HG03095 (cell line): ENCODE measurements around the gene BRF1.
"Not testable (repeated sequence)": the region's sequence is repeated elsewhere in the genome, so short reads cannot be mapped to it uniquely, and the experiment has no call there.

ENCODE experiments used
- ATAC-seq: cut with Tn5 transposase; IDR thresholded peaks from one replicate; pipeline ENCODE4 v1.9.1; 2021; ENCODE audit warnings: moderate library complexity; ENCODE audit not compliant: unreplicated experiment

The BRF1 gene

DNA sequence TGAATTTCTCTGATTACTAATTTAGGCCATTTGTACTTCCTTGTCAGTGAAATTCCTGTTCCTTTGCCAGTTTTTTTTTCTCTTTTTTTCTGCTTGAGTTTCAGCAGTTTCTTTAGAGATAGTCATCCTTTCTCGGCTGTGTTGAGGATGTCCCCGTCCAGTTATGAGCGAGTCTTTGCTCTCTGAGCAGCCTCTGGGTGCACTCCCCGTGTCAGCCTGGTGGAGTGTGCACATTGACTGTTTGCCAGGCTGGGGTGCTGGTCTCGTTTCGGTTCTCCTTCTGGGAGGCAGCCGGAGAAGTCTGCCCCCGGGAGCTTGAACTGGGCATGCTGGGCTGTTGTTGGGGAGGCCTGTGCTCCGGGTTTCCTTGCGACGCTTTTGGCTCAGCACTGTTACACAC lies 16.7 kb upstream of the BRF1 start:
- no peak for ATAC-seq

DNA sequence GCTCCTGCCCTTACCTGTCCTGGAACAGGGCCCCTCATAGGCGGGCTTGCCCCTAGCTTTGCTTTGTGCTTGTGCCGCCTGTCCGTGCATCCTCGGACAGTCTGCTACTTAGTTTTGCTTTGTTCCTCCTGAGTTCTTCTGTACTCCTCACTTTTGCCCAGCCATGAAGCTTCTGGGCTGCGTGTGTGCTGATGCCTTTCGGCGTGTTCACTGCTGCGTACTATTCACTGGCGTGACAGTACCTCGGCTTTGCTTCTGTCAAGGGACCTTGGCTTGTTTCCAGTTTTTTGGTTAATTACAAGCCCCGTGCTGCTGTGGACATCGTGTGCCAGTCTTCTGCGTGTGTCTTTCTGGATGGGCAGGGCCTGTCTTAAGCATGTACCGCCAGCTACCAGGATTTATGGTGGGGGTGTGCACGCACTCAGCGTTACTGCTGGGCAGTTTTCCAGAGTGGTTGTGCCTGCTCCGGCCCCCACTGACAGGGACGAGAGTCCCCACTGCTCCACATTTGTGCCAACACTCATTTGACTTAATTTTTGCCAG lies 16.2 kb upstream of the BRF1 start:
- no peak for ATAC-seq

DNA sequence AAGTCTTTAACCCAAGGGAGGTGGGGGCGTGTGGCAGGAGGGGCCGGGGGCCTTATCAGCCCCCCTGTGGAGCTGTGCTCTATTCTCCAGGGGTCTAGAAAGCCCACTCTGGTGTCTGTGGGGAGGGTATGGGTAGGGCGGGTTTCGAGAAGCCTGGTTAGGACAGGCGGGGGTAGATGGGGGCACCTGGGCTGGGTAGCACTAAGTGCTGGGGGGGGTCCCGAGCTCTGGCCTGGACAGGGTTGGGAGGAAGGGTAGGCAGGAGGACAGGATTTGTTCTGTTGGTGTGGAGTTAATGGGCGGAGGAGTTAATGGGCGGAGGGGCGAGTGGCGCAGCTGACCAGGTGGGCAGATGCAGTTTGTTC lies 15.8 kb upstream of the BRF1 start:
- no peak for ATAC-seq

DNA sequence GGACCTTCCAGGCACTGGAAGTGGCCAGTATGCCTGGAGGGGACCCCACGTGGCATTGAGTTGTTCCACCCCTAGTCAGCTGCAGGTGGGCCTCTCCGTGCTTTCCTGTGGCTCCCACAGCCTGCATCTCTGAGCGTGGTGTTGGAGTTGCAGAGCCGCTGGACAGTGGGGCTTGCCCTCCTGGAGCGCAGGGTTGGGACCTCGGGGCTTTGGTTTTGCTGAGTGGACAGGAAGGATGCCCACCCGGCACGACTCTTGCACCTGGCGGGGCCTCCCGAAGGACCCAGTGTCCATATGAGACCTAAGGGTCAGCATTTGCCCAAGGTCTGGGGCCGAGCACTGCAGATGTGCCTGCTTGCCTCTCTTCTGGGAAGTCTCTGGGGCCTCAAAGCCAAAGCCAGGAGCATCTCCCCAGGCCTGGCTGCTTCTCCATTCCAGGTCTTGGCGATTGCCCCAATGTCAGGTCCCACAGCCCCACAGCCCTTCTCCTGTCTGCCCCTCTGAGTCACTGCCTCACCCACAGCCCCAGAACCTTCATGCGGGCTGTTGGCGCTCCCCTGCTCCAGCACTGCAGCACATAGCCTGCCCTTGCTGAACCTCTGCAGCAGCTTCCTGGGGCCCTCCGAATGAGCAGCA lies 15.3 kb upstream of the BRF1 start:
- no peak for ATAC-seq

DNA sequence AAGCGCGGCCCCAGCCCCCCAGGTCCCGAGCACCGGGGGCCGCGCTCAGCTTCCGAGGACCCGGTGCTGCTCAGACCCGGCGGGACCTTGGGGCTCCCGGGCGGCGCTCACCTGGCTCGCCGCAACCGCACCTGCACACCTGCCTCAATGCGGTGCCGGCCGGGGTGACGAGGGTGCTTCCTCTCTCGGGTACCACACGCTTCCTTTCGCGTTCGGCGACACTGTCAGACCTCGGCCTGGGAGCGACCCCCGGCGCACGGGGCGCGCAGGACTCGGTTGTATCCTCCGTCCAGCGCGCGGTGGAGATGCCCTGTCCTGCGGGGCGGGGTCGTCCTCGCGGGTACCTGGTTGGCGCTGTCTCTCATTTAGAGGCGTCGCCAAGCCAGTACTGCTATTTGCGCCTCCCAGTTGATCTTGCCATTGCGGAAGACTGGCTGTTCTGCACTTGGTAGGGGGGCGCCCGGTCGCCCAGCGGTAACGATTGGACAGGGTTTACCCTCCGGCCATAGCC lies 14.5 kb upstream of the BRF1 start:
- peak; percentile 1 for ATAC-seq

DNA sequence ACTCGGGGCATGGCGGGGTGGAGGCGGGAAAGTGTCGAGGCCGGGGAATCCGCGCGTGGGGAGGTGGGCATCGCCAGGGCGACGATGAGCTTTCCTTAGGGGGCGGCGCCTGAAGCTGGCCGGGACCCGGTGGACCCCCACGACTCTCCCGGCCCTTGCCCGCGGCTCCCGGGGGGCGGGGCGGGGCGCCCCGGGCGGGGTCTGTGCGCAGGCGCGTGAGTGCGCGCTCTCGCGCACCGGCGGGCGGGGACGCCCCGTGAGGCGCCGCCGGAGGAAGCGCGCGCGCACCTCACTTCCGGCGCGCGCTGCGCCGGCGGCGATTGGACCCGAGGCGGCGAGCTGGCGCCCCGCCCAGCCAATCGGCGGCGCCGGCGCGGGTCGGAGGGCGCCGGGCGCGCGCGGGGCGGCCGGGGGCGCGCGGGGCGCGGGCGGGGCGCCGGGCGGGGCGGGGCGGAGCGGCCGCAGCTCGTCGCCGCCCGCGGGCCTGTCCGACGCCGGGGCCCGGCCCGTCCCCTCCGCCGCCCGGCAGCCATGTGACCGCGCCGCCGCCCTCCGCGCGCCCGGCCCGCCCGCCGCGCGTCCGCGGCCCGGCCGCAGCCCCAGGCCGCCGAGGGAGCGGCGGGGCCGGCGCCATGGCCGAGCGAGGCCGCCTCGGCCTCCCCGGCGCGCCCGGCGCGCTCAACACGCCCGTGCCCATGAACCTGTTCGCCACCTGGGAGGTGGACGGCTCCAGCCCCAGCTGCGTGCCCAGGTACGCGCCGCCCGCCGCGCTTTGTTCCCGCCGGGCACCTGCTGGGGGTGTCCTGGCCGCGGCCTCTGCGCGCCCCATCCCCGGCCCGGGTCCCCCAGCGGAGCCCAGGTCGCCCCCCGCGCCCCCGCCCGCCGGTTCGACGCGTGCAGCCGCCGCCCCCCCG lies 13.7 kb upstream of the BRF1 start, which contains the start of gene PACS2:
Gene PACS2, plus strand, starts transcription at position 462 of the 914 bp plus-strand sequence. Its CDS starts 171 bp downstream, at position 633.
- ATAC-seq, result peak; percentile 52

DNA sequence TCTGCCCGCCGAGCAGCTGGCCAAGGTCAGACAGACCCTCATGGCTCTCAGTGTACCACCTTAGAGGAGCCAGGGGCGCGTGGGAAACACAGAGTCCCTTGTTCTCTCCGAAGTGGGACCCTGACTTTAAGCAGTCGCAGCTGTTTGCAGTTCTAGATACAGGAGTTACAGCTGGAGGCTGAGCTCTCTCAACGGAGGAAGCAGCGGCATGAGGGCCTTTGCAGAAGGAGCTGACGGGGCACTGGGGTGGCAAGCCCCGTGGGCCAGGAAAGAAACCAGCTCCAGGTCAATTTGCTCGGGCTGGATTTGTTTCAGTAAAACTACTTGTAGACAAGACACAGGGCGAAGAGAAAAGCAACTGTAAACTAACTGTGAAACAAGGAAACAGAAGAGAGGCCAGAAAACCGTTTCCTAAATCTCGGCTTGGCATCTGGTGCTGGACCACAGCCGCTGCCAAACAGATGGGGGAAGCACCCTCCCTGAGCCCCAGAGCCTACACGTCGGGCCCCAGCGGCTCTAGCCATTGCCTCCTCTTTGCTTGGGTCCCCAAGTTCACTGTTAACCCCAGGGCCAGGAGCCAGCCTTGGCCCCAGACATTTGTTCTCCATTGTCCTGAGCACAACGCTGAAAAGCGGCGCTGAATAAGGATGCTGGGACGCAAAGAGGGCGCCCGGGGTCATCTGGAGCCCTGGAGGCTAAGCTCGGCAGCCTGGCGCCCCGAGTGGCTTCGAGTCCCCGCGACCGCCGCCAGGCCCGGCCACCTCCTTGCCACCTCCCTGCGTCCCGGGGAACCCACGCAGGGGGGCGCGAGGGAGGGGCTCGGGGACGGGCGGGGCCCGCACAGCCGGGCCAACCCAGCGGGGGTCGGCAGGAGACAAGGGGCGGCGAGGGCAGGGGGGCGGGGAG lies 12.8 kb upstream of the BRF1 start:
- no peak for ATAC-seq

DNA sequence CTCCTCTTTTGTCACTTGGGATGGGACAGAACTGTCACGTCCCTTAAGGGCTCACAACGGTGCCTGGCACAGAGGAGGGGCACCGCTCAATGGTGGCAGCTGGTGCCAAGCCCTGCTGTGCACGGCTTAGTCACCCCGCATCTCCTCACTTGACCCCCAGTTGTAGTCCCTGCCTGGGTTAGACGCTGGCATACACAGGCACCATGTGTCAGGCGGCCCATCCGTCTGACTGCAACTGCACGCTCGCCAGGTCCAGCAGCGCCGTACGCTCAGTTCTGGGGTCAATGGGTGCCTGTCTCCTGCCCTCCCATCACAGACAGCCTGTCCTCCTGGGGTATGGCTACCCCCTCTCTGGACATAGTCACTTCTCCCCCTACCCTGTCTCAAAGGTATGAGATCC lies 12.2 kb upstream of the BRF1 start:
- no peak for ATAC-seq

DNA sequence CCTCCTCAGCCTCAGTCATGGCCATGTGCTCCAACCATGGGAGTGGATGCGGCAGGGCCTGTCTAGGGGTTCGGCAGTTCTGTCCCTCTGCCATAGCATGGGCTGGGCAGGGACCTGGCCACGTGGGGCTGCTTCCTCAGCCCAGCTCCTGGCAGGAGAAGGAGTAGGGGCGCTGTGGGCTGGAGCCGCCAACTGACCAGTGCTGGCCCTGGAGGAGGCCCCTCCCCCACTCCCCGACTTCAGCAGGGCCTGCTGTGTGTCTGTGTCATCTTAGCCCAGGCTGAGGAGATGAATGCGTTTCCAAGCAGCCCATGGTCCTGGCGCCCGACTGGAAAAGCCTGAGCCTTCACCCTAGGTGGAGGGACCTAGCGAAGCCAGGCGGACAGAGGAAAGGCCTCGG lies 11.0 kb upstream of the BRF1 start:
- no peak for ATAC-seq

DNA sequence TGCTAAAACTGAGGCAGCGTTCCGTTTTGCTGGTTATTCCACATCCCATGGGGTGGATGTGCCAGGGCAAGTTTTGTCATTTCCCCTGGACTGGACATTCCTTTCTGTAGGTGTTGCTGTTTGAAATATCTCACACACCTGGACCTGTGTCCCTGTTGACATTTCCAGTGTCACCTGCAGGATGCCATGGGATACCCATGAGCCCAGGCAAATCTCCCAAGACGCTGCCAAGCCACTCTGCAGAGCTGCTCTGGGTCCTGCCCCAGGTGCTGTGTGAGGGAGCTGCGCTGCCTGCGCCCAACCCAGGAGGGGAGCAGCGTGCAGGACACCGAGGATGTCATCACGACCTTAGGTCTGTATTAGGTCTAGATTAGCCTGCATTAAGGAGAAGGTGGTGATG lies 8.6 kb upstream of the BRF1 start:
- ATAC-seq, result no peak

DNA sequence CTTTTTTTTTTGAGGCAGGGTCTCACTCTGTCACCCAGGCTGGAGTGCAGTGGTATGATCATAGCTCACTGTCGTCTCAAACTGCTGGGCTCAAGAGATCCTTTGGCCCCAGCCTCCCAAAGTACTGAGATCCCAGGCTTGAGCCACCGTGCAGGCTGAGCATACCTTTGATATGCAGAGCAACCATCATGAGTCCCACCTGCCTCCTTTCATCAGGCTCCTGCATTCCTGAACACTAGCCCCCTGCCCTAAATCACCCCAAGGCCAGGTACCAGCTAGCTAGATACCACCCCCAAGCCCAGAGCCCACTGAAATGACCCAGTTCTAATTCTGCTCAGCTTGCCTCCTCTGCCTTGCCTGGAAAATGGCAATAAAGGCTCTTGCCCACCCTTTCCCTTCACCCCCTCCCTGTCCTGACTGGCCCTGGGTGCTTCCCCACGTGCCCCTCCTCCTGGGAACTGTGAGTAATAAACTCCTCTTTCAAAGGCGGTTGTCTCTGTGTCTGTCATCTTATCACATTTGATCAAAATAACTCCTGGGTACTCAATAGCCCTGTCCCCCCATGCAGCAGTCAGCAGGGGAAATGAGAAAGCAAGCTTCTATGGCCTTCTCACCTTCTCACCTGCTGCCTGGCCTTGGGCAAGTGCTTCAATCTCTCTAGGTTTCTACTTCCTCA lies 6.4 kb upstream of the BRF1 start:
- ATAC-seq, result no peak

DNA sequence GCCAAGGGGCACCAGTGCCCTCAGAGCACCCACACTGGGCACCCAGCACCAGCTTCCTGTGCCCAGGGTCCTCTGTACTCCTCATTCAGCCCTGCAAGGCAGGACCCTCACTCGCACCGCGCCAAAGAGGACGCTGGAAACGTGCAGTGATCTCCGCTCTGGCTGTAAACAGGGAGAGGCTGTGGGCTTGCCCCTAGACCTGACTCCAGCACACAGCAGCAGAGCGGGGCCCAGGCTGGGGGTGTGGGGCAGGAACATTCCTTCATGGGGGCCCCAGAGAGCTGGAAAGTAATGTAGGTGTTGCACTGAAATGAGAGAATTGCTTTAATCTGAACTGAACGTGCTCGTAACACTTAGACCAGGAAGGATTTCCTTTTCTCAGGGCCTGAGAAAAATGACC lies 5.0 kb upstream of the BRF1 start:
- ATAC-seq, result no peak

DNA sequence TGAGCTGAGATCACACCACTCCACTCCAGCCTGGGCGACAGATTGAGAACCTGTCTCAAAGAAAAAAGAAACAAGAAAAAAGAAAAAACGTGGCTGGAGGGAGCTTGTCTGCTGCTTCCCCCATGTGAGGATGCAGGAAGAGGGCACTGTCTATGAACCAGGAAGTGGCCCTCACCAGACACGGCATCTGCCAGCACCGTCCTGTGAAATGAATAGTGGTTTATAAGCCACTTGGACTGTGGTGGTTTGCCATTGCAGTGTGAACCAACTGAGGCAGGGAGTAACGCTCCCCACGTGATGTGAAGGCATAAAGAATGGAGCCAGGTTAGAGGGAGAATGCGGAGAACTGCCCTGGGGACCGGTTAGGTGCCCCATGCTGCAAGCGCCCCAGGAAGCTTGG lies 4.5 kb upstream of the BRF1 start:
- no peak for ATAC-seq

DNA sequence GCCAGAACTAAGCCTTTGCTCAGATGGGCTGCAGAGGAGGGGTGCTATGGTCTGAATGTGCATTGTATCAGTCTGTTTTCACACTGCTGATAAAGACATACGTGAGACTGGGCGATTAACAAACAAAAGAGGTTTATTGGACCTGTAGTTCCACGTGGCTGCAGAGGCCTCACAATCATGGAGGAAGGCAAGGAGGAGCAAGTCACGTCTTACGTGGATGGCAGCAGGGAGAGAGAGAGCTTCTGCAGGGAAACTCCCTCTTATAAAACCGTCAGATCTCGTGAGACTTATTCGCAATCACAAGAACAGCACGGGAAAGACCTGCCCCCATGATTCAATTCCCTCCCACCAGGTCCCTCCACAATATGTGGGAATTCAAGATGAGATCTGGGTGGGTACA lies 3.8 kb upstream of the BRF1 start:
- ATAC-seq, result no peak

DNA sequence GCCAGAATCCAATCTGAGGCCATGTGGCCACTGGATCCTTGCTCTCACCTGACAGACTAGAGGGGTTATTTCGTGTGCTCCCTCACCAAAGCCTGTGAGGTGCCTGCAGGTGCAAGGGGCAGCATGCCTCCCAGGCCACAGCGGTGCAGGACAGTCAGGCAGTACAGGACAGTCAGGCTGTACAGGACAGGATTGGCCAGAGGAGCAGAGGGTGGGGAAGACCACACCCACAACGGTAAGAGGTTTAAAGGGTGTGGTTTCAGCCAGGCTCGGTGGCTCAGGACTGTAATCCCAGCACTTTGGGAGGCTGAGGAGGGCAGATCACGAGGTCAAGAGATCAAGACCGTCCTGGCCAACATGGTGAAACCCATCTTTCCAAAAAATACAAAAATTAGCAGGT lies 3.1 kb upstream of the BRF1 start:
- ATAC-seq, result no peak

DNA sequence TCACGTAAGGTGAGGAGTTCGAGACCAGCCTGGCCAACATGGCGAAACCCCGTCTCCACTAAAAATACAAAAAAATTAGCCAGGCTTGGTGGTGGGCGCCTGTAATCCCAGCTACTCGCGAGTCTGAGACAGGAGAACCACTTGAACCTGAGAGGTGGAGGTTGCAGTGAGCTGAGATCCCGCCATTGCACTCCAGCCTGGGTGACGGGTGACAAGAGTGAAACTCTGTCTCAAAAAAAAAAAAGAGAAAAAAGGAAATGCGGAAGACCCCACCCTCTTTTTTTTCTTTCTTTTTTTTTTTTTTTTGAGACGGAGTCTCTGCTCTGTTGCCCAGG lies 1.1 kb upstream of the BRF1 start:
- ATAC-seq, result not testable (repeated sequence)

DNA sequence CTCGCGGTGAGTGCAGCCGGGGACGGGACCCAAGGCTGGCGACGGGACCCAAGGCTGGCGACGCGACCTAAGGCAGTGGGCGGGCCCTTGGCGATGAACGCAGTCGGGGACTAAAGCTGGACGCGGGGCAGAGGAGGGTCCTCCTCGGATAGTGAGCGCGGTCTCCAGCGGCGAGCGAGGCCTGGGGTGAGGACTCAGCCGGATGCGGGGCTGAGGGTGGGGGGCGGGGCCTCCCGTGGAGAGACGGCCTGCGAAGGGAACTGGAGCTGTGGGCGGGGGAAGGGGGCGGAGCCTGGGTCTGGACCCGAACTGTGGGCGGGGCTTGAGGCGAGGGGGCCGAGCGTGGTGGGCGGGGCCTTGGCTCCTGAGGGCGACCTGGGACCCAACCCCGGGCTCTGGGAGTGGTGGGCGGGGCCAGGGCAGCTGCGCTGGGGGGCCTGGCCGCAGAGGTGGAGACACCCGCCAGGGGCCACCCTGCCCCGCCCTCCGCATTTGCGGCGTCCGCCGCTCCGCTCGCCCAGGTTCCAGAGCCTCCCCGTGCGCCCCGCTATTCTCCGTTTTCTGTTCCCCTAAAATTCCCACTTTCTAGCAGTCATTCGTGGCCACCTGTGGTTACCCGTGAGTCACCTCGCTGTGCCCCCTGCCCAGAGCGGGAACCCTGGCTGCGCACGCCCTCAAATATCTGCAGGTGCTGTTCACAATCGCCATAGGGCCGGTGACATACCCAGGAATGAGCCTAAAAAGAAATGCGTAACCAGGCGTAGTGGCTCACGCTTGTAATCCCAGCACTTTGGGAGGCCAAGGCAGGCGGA lies 508 bp upstream of the BRF1 start:
- ATAC-seq, result peak; percentile 56

DNA sequence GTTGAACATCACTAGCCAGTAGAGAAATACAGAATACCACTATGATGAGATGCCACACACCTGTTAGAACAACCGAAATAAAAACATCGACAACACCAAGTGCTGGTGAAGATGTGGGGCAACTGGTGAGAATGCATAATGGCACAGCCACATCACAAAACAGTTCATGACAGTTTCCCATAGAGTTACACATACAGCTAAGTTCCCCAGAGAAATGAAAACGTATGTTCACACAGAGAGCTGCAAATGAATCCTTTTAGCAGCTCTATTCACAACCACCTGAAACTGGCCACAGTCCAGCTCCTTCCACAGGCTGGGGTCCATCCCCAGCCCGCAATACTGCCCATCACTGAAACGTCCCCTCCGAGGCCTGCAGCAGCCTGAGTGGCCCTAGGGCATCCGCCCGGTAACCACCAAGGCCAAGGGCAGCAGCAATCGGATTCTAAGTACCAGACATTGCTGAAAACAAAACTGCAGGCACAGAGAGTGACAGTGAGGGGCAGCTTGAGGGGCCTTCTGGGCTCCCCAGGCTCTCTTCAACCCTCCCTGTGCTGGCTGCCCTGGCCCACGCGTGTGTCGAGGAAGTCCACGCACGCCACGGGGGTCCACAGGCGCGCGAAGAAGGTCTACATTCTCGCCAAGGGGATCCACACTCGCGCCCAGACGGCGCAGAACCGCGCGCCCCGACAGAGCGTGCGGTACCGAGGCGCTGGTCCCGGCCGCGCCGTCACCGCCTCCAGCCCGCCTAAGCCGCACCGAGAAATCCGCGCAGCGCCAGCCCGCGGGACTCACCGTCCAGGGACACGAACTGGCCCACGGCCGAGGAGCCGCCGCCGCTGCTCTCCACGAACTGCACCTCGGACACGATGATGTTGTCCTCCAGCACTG lies 903 bp downstream of the BRF1 start:
- ATAC-seq, result peak; percentile 15

DNA sequence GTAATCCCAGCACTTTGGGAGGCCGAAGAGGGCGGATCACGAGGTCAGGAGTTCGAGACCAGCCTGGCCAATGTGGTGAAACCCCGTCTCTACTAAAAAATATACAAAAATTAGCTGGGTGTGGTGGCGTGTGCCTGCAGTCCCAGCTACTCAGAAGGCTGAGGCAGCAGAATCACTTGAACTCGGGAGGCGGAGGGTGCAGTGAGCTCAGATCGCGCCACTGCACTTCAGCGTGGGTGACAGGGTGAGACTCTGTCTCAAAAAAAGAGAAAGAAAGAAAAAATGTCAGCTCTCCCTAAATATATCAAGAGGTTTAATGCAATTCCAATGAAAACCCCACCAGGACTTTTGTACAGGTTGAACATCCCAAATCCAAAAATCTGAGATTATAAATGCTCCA lies 3.5 kb downstream of the BRF1 start:
- ATAC-seq, result not testable (repeated sequence)
